Renal cortex interstitium (tissue), 11 donors: Measurements from ENCODE around the gene ECHS1. TPM values are rescaled to one million over a fixed set of nuclear protein-coding genes. Genes with fewer than 3 reads are reported as not detected.
"Not testable (repeated sequence)": the region's sequence is repeated elsewhere in the genome, so short reads cannot be mapped to it uniquely, and the experiment has no call there.

Source experiments
- DNase-seq, 11 donors: peaks; one replicate each; pipeline ENCODE4 v3.0.0-alpha.2; 2013; ENCODE audit warnings: low read depth in 9 of 11, low spot score in 4 of 11; ENCODE audit errors: extremely low read depth in 1 of 11
- polyA plus RNA-seq, 3 donors: library from polyadenylated mRNA; unstranded; fragments of 120-200 nt; gene quantifications; one replicate each; pipeline ENCODE4 v1.2.1, GENCODE V29; 2013; ENCODE audit not compliant: insufficient read length in 3 of 3

ECHS1 gene
- polyA plus RNA-seq, 3 donors: 135 to 149 (median 139) TPM

DNA sequence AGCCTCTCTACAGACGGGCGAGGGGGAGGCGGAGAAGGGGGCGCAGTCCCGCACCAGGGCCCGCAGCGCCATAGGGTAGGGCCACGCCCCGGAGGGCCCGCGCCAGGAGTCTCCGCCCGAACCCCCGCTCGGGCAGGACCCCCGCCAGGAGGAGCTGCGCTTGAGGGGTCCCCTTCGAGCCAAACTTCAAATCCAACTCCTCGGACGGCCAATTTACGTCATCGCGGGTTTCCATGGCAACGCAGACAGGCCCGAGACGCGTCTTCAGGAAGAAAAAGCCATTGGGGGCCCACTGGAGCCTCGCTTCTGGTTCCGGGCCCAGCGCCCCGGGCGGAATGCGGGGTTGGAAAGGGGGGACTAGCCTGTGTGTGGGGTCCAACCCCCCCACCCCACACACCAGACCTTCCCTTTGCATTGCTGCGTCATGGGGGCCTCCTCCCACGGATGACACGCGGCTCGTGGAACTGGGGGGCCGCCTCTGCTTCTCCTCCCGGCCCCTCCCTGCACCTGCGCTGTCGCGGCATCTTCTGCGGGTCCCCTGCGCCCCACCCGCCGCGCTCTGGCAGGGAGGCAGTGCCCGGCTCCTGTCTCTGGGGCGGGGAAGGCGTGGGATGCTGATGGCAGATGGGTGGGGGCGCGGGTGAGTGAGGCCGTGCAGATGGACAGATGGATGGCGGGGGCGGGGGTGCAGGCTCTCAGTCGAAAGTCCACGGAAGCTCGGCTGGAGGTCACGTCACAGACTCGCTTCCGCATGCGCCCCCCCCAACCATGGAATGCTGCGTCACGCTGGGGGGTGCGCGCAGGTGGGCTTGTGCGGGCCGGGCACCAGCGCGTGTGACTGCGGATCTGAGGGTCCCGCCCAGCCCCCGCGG is 37.7 kb downstream of the ECHS1 start:
- DNase-seq: peak in 3 of 11 donors; percentile 55 to 60 (median 56)

DNA sequence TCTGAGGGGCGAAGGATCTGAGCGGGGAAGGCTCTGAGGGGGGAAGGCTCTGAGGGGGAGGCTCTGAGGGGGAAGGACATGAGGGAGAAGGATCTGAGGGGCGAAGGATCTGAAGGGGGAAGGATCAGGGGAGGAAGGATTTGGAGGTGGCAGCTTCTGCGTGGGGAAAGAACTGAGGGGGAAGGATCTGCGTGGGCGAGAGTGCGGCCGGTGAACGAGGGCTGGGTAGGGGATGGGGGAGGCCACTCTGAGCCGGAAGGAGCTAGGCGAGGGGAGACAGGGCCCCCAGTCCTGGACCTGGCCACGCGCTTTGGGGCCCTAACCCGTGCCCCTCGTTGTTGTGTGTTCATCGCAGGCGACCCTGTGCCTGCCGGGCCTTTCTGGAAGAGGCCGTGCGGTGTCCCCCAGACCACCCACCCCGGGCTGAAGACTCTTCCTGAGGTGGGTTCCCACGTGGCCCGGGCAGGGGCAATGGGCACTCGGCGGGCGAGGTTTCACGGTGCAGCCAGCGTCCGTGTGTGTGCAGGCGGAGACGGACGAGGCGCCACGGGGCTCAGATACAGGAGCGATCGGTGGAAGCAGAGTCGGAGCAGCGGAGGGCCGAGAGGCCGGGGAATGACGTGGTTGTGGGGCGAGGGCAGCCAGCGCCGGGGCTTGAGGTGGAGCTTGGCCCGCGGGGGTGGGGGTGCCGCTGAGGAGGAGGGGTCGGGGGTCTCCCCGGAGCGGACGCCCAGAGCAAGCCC is 38.5 kb downstream of the ECHS1 start:
- DNase-seq: no peak

DNA sequence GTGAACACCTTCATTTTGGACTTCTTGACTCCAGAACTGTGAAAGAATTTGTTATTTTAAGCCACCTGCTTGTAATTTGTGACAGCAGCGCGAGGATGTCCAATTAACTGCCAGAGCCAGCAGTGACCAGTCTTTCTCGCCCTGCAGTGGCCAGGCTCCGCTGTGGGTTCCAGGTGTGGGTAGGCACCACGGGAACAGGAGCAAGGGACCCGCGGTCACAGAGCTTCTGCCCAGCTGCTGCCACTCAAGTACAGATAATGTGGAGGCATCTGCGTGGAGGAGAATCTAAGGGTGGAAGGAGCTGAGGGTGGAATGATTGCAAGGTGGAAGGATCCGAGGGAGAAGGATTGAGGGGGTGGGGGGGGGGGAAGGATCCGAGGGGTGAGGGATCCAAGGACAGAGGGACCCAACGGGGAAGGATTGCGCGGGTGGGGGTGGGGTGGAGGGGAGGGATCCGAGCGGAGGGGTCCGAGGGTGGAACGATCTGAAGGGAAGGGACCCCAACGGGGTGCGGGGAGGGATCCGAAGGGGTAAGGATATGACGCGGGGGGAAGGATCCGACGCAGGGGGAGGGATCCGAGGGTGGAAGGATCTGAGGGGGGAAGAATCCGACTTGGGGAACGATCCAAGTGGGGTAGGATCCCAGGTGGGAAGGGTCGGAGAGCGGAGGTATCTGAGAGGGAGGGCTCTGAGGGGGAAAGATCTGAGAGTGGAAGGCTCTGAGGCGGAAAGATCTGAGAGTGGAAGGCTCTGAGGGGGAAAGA is 40.0 kb downstream of the ECHS1 start:
- DNase-seq: no peak

DNA sequence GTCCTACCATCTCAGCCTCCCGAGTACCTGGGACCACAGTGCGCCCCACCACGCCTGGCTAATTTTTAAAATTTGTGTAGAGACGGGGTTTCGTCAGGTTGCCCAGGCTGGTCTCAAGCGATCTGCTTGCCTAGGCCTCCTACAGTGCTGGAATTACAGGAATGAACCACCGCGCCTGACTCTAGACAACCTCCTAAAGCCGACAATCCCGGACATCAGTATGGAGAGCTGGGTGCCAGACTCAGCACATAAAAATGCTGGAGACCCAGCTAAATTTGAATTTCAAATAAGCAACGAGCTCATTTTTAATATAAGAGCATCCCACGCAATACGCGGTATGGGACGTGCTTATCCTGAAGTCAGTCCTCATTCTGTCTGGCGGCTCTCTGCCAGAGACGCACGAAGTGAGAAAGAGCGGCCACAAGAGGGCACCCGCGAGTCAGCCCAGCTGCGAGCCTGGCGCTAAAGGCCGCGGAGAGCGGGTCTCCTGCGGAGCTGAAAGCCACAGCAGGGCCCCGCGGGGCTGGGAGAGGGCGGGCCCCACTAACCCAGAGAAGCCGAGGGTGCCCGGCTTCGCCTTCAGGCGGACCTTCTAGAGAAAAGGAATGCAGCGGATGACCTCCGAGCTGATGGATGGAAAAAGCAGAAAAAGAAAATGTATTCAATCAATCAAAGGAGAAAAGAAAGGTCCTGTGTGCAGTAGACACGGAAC is 43.5 kb downstream of the ECHS1 start:
- DNase-seq: peak in 9 of 11 donors; percentile 75 to 82 (median 77)

DNA sequence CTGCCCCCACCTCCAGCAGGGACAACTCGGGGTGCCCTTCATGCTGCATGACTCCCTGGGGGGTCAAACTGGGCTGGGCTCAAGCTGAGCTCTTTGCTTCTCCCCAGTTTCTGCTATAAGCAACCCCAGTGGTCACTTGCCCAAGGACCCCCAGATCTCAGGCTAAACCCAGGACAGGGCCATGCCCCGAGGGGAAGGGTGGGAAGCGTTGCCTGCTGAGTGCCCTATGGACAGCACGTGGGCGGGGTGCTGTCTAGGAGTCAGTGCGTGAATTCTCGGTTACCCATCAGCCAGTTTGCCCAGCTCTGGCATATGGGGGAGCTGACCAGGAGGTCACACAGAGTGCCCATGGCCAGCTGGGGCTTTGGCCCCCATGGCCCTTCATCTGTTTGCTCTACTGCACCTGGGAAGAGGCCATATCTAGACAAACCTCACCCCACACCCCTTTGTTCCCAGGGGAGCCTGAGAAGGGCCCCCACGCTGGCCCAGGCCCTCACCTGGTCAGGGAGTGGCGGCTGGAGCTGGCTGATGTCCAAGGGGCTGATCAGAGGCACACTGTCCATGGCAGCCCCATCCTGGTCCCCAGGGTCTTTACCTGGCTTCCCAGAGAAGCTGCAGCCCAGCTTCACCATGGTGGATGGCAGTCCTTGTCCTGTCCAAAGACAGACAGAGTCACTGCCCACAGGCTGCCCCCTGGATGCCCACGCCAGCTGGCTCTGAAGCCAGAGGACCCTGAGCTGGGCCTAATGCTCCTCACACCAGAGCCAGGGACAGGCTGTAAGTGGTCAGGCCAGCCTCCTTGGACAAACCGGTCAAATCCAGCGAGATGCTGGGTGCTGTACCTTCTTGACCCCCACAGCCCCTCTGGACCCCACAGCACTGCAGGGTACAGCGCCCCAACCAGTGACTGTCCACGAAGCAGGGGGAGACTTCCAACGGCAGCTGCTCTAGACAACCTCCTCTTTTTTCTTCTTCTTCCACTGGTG is 44.5 kb downstream of the ECHS1 start:
- DNase-seq: no peak

DNA sequence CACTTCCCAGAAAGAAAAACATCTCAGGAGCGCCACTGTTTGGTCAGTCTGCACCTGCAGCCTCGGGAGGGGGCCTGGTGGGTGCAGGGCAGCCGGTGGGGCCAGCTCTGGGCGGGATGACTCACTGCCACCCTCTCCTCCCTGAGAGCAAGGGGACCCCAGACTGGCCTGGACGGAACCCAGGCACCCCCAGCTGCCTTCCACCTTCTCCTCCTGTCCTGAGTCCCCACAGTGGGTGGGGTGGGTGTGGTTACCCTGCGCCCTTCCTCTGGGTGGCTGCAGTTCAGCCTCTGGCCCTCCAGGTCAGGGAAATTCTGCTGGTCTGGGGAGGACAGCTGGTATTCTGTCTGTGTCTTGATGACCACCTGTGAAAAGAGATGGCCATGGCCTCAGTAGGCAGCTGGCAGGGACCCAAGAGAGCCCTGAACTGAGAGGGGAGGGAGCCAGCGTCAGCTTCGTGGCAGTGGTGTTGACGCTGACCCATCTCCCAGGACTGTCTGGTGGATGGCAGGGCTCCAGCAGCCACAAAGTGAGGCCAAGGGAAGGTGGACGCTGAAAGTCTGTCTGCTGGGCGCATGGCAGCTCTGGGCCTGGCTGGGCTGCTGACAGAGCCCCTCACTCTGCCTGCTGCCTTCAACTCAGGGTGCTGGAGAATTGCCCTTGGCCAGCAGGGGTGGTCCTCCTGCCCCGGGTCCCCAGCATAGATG is 45.4 kb downstream of the ECHS1 start:
- no peak for DNase-seq

DNA sequence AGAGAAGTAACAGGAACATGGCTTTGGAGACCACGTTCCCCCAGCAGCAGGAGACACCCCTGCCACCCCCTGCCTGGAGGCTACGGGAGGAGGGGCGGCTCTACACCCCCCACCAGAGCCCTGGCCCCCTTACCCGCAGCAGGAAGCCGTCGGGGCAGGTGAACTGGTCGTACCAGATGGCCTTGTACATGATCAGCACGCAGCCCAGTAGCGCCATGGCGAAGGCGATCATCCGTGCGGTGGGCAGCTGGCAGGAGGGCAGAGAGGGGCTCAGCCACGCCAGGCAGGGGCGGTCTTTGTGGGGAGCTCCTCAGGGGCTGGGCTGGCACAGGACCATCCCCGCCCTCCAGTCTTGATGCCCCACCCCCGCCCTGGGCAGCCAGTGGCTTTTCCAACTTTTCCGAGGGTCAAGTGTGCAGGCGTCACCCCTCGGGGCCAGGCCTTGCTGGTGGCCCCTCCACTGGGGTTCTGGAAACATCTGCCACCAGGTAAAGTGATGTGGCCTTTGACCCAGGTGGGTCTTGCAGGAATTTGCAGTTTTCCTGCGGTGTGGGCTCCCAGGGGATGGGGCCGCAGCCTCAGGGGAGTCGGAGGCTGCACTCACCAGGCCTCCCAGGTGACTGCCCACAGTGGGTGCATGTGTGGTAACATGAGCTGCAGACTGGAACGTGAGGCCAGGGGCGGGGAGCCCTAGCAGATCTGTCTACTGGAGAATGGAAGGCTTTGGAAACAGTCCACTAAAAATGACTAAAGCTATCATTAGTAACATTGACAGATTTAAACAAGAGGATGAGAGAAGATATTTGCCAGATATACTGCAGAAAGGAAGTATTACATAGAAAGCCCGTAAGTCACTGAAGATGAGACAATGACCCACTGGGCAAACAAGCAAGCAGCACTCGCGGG is 46.2 kb downstream of the ECHS1 start:
- no peak for DNase-seq

DNA sequence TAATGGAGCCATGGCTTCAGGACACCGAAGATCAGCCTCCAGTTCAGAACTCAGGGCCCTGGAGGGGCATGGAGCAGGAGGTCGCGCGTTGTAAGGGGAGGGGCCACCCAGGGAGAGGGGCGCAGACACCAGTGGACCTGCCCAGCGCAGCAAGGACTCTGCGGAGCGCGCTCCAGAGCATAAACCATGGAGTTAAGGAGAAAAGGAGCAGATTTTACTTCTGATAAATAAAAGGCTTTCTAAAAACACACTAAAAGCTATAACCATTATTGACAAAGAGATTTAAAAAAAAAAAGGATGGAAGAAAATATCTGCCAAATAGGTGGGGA is 47.0 kb downstream of the ECHS1 start:
- DNase-seq: no peak

DNA sequence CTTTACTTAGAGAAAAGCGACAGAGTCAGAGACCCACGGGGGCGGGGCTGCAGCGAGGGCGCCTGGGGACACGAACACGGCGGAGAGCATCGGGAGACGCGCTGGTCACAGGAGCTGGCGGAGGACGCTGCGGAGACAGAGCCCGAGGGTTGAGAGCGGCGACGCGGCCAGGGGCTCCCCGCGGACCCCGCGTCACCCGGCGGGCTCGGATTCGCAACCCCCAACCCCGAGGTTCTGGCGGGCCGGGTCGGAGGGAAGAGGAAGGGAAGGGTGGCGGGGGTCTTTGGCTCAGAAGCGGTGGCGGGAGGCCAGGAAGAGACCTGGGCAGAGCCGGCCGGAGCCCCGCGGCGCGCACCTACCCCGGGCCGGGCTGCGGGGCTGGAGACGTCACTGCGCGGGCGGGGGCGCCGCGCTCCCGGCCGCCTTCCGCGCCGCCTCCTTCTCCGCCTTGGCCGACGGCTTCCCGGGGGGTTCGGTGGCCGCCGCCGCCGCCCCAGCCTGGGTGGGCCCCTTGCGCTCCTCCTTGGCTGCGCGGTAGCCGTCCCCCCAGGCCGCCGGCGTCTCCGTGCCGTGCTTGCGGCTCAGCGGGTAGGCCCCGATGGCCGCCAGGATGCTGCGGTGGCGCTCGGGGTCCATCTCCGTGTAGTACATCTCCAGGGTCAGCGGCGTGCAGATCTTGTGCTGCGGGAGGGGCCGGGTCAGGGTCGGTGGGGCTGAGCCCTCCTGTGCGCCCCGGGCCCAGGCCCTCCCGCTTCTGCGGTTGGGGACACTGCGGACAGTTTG is 47.5 kb downstream of the ECHS1 start:
- no peak for DNase-seq

DNA sequence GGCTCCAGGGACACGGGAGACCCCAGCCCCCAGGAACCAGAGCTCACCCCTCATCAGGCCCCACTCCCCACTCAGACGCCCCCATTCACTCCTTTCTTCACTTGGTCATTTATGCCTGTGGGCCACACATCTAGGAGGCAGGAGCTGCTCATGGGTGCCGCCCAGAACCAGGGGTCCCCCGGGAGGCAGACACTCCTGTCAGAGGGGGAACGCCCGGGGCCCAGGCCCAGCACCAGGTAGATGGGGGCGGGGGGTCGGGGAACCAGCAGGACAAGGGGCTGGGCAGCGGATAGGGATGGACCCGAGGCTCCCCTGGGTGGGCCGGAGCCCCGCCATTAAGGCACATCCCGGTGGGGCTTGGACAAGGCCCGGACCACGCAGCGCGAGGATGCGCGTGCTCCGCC is 48.3 kb downstream of the ECHS1 start:
- DNase-seq: no peak

DNA sequence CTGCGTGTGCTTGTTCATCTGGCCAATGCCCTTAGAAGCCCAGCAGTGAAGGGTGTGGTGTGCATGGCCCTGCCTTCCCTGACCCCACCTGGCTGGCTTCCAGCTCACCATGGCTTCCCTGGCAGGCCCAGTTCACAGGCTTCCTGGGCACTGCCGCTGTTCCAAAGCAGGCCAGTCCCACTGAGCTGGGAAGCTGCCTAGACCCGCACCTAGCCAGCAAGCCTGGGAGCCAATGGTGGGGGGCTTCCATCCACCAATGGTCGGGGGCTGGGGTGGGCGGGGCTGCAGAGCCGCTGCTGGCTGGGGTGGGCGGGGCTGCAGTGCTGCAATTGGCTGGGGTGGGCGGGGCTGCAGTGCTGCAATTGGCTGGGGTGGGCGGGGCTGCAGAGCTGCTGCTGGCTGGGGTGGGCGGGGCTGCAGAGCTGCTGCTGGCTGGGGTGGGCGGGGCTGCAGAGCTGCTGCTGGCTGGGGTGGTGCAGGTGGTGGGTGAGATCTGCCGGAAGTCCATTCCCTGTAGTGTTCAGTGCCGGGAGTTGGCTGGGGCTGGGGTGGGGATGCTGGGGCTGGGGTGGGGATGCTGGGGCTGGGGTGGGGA is 48.9 kb downstream of the ECHS1 start:
- peak in 1 of 11 donors; percentile 37 for DNase-seq

DNA sequence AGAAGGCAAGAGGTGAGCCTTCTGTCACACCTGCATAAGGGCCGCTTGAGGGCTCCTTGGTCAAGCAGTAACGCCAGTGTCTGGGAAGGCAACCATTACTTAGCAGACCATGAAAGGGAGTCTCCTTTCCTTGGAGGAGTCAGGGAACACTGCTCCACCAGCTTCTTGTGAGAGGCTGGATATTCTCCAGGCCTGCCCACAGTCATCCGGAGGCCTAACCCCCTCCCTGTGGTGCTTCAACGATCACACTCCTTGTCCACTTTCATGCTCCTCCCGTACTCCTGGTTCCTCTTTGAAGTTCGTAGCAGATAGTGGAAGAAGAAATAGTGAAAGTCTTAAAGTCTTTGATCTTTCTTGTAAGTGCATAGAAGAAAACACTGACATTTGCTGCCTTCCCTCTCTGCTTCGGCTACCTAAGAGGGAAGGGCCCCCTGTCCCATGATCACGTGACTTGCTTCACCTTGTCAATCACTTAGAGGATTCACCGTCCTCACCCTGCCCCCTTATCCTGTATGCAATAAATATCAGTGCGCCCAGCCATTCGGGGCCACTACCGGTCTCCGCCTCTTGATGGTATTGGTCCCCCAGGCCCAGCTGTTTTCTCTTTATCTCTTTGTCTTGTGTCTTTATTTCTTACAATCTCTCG is 51.0 kb downstream of the ECHS1 start:
- DNase-seq: not testable (repeated sequence)

DNA sequence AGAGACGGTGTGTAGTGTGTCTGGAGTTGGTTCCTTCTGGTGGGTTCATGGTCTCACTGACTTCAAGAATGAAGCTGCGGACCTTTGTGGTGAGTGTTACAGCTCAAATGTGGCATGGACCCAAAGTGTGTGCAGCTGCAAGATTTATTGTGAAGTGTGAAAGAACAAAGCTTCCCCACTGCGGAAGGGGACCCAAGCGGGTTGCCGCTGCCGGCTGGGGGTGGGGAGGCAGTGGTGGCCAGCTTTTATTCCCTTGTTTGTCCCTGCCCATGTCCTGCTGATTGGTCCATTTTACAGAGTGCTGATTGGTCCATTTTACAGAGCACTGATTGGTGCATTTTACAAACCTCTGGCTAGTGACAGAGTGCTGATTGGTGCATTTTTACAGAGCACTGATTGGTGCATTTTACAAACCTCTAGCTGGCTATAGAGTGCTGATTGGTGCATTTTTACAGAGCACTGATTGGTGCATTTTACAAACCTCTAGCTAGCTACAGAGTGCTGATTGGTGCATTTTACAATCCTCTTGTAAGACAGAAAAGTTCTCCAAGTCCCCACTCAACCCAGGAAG is 52.2 kb downstream of the ECHS1 start:
- DNase-seq: not testable (repeated sequence)

DNA sequence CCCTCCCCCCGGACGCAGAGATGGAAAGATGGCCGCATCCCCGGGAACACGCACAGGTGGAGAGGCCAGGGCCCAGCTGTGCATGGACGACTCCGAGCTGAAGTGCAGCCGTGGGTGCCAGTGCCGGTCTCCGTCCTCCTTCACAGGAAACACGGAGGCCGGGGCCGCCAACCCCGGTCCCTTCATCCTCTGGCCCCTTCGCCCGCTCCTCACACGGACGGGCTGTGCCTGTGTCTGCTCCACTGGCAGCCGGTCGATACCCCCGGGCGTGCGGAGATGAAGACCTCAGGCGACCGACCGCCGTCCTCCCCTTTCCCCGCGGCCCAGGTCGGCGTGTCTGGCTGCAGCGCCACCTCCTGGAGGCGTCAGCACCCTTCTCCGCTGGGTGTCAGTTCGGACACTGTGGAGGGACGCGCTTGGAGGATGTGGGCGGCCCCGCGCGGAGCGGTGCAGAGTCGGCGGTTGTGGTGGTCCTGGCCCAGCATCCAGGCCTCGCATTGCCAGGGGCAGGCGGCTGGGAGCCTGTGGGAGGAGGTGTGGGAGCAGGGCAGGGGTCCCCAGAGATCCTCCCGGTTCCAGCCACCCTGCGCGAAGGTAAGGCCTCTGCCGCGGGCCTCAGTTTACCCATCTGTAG is 54.5 kb downstream of the ECHS1 start:
- peak in 1 of 11 donors; percentile 46 for DNase-seq
